Measurements from ENCODE around the gene UGT2B10. TPM values are rescaled to one million over a fixed set of nuclear protein-coding genes. Genes with fewer than 3 reads are reported as not detected.

The UGT2B10 gene
- total and polyA plus RNA-seq, 2 of the 4 experiments (the other 2 are of a cell fraction) = not detected

GRCh38 chr4:68858039-68858438 is 42.2 kb downstream of the UGT2B10 start:
- DNase-seq (no peak), ATAC-seq (ENCODE audit: low read depth) (no peak)
- H3K9ac ChIP-seq (ENCODE audit: low read depth, low read length) = no peak overlapping the region
- no peaks in the 10 kb centered on the region for H3K79me1 ChIP-seq (ENCODE audit: low read depth in 1 of 2, low read length in 2 of 2)
- no peak overlapping the region for H2AFZ ChIP-seq (replicated peaks; ENCODE audit: low read length, poor library complexity)
- no peak overlapping the region for H4K91ac ChIP-seq (ENCODE audit: insufficient read depth, low read depth, low read length)
- no peak overlapping the region for H4K8ac ChIP-seq (ENCODE audit: low read depth in 2 of 2, low read length in 2 of 2)
- no peak overlapping the region for H2BK15ac ChIP-seq (ENCODE audit: low read depth, low read length)
- H3K36me3 ChIP-seq (ENCODE audit: control insufficient read depth, insufficient read depth, low read length) = no peaks in the 10 kb centered on the region
- no peak overlapping the region for H3K56ac ChIP-seq (ENCODE audit: extremely low read depth, insufficient read depth, low read length)
- in situ Hi-C loops (cut with MboI; ENCODE audit: low sequenced_read_pairs) (no loop called here), intact Hi-C loops (cut with micrococcal nuclease) (no loop called here), dilution Hi-C loops (cut with HindIII; ENCODE audit: low sequenced_read_pairs, unreplicated experiment) (no loop called here)
- H2AK9ac ChIP-seq (replicated peaks; ENCODE audit: low read depth, low read length, poor library complexity) = no peak overlapping the region
- no peak overlapping the region for H3K23ac ChIP-seq (ENCODE audit: low read depth, low read length)
- no peak overlapping the region for H2AK5ac ChIP-seq (ENCODE audit: low read depth, low read length)
- TF ChIP-seq ELK1 (IDR thresholded peaks at IDR 0.05; ENCODE audit: borderline replicate concordance, low read depth, low read length) (no peak), SMC3 (IDR thresholded peaks at IDR 0.05; ENCODE audit: low read depth, low read length) (no peak), FOS (IDR thresholded peaks at IDR 0.05; ENCODE audit: low read depth, low read length) (no peak), MAFK (IDR thresholded peaks at IDR 0.05; ENCODE audit: low read depth, low read length) (no peak), MXI1 (IDR thresholded peaks at IDR 0.05; ENCODE audit: borderline replicate concordance, low read depth, low read length) (no peak), RFX5 (IDR thresholded peaks at IDR 0.05; ENCODE audit: low read depth, low read length) (no peak)
- no peaks in the 10 kb centered on the region for H3K27me3 ChIP-seq (ENCODE audit: control insufficient read depth, insufficient read depth, low read length)
- no peak overlapping the region for H2BK20ac ChIP-seq (ENCODE audit: low read depth, low read length)
- H2BK120ac ChIP-seq (ENCODE audit: low read depth, low read length) = no peak overlapping the region
- H3K4me1 ChIP-seq (ENCODE audit: control insufficient read depth, insufficient read depth, low read length) = no peaks in the 10 kb centered on the region
- no peak overlapping the region for H3K4ac ChIP-seq (ENCODE audit: low read depth, low read length)
- no peak overlapping the region for H4K5ac ChIP-seq (ENCODE audit: low read depth, low read length)
- H3K9me1 ChIP-seq (ENCODE audit: insufficient read depth, low read length) = no peaks in the 10 kb centered on the region
- no peak overlapping the region for H3K27ac ChIP-seq (ENCODE audit: insufficient read depth, low read length)
- no peaks in the 10 kb centered on the region for H4K20me1 ChIP-seq (ENCODE audit: insufficient read depth, low read length)
- H3K4me2 ChIP-seq (ENCODE audit: low read depth, low read length) = no peak overlapping the region
- no TSS peak for BruUV-seq (replicated peaks)
- no peak overlapping the region for H3K14ac ChIP-seq (replicated peaks; ENCODE audit: low read depth, low read length)
- no peak overlapping the region for H2BK5ac ChIP-seq (ENCODE audit: low read depth, low read length, poor library complexity, severe bottlenecking)
- POLR2A ChIA-PET (ENCODE audit: unreplicated experiment) = no interaction called here
- H3K4me3 ChIP-seq (ENCODE audit: insufficient read depth, low read depth, low read length) = no peak overlapping the region
- no peaks in the 10 kb centered on the region for H3K9me3 ChIP-seq (ENCODE audit: control insufficient read depth, insufficient read depth, low read length)
- CTCF ChIA-PET = no interaction called here
- H3K18ac ChIP-seq (ENCODE audit: low read depth, low read length) = no peak overlapping the region

Measured in IMR-90 (cell line).